GM21723 (cell line): ENCODE measurements around the gene CFAP100.
A peak's percentile ranks its signal among the peaks of the same experiment; 100 is the strongest.

Experiments used
- ATAC-seq: cut with Tn5 transposase; IDR thresholded peaks from one replicate; pipeline ENCODE4 v1.9.1; 2021; ENCODE audit warnings: mild to moderate bottlenecking, moderate library complexity; ENCODE audit not compliant: unreplicated experiment

The CFAP100 gene

GRCh38 chr3:126356373-126357264 is 38.1 kb upstream of the CFAP100 start:
- ATAC-seq: no peak

GRCh38 chr3:126357295-126358037 is 37.2 kb upstream of the CFAP100 start, which contains the start of gene KLF15:
TSS of gene KLF15 (minus strand) at chr3:126357408. CDS start at chr3:126352922, 4,486 bp downstream.
- ATAC-seq: peak; percentile 82

- no peak for ATAC-seq
These were observed 36.5 kb upstream of the CFAP100 start for GRCh38 chr3:126358038-126358815.

GRCh38 chr3:126358816-126359181 is 35.9 kb upstream of the CFAP100 start:
- no peak for ATAC-seq

GRCh38 chr3:126360046-126360713 is 34.5 kb upstream of the CFAP100 start:
- no peak for ATAC-seq

GRCh38 chr3:126360714-126361060 is 34.0 kb upstream of the CFAP100 start:
- no peak for ATAC-seq

DNA sequence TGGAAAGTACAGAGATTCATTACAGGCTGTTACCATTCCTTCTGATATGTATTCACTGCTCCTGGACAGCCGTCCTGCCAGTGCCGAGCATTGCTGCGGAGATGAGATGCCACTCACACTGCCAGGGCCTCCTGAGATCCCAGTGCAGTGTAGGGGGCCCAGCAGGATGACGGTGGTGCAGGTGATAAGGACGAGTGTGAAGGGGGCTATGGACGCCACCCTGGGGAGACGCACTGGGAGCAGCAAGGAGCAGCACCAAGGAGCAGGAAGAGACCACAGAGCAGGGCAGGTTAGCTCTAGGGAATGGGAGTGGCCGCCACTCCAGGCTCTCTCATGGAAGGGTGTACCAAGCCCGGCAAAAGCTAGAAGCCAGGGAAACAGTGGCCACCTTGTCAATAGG is 33.5 kb upstream of the CFAP100 start:
- no peak for ATAC-seq

GRCh38 chr3:126364130-126364695 is 30.5 kb upstream of the CFAP100 start:
- ATAC-seq: no peak

GRCh38 chr3:126364731-126365301 is 29.9 kb upstream of the CFAP100 start:
- ATAC-seq: no peak

DNA sequence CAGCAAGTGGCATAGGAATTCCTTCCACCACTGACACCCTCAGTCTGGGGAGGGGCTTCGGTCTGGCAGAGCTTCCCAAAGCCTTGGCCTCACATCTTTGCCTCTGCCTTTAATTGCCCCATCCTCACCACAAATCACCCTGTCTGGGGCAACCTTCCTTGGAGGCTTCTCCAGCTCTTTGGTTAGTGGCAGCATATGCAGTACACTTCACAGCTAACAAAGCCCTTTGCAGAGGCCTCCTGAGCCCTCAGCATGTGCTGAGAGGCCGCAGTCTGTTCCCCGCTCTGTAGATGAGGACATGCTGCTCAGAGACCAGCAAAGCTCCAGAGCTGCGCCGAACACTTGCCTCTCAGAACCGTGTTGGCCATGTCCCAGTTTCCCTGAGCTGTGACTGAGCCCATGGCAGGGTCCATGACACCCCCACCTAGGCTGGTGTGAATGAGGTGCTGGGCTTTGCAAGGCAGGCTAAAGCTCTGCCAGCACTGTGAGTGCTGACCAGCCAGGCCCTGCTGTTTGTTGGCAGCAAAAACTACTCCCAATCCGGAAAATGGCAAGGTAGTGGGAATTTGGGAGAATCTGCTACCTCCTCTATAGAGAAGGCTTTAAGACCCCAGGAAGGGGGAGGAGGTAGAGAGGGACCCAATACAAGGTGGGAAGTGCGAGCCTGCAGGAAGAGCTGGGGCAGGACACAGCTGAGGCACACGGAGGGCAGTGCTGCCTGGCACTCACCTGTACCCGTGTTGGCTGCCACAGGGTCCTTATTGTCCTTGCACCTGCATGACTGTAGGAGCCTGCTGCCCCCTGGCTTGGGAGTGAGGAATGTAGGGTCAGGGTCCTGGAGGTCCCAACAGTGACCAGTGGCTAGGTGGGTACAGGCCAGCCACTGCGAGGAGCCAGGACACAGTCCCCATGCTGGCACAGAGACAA is 29.1 kb upstream of the CFAP100 start:
- no peak for ATAC-seq

DNA sequence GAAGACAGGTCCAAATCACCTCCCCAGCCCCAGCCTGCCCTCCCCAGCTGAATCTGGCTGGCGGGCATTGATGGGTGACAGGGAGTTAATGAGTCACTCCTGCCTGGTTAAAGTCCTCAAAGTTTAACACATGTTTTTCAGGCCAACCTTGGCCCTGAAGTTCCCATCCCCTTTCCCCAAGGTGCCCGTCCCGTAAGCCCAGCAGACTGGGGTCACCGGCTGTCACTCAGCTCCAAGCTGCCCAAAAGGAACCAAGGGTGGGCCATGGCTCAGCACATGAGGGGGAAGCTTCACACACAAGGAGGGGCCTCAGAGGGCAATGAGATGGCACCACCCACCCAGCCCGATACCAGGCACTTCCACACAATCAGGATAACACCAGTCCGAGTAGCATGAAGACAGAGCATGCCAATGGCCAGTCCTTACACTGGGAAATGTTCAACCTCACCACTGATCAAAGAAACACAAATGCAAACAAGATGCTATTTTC is 27.3 kb upstream of the CFAP100 start:
- no peak for ATAC-seq

DNA sequence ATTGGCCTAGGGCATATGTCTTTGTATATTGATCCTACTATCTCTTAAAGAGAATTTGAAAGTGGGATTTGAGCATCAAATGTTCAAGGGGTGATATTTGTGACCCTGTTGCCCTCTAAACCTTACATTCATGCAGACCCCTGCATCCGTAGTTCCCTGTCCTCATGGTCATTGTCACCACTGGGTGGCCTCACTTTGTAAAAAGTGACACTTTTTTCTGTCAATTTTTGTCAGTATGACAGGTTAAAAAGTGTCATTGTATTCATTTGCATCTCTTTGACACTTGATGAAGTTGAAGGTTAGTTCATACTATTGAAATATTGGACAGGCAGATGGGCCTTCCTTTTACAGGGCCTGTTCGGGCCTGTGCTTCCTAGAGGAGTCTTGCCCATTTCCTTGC is 25.2 kb upstream of the CFAP100 start:
- ATAC-seq: no peak

GRCh38 chr3:126370055-126370454 is 24.7 kb upstream of the CFAP100 start:
- no peak for ATAC-seq

- ATAC-seq: no peak
These were observed 24.1 kb upstream of the CFAP100 start for GRCh38 chr3:126370606-126371005.

DNA sequence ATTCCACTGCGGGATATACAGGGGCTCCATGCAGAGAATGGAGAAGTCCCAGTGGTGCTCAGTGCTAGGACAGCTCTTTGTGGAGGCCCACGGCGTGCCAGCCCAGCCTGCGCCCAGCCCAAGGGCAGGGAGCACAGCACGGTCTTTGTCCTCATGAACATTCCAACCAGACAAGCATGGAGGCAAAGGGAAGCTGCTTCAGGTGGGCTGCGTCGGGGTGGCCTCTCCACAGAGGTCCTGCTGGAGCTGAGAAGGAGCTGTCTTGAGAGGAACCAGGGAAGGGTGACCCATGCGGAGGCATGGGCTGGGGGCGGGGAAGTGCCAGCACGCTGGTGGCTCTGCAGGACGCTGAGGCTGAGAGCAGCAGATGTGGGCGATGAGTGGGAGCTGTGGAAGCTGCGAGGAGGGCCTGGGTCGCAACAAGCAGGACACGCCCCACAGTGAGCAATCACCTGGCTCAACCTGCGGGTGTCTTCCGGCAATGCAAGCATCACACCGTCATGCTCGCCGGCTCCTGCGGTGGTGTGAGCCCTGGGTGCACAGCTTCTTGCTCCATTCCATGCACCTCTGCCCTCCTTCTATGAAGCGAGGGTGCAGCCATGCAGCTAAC is 23.5 kb upstream of the CFAP100 start:
- ATAC-seq: no peak

GRCh38 chr3:126372413-126373145 is 22.1 kb upstream of the CFAP100 start:
- no peak for ATAC-seq

DNA sequence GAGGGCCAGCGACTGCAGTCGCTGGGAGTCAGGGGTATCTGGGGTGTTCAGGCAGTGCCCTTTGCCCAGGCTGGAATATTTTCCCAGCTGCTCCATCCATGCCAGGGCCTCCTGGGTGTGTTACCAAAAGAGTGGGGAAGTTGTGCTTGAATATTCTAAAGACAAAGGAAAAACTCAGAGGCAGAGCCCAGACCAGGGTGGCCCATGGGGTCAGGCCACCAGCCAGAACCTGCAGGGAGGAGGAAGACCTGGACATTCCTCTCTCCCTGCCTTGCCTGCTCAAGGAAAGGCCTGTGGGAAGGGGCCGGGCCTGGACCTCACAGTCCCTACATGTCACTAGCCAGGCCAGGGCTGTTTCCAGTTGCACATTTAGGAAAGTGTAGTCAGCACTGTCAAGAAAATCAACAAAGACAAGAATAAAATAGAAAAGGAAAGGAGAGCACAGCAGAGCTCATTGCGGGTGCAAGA is 21.5 kb upstream of the CFAP100 start:
- no peak for ATAC-seq
